NCI-H82 treated with DMSO at 0.1 percent for 48 hours (cell line): ENCODE measurements around the gene RCOR1.
A peak's percentile ranks its signal among the peaks of the same experiment; 100 is the strongest.

Source experiments
- DNase-seq: peaks from one replicate; lab custom pipeline; 2025; ENCODE audit not compliant: unreplicated experiment; lab: John Stamatoyannopoulos, UW

The RCOR1 gene

DNA sequence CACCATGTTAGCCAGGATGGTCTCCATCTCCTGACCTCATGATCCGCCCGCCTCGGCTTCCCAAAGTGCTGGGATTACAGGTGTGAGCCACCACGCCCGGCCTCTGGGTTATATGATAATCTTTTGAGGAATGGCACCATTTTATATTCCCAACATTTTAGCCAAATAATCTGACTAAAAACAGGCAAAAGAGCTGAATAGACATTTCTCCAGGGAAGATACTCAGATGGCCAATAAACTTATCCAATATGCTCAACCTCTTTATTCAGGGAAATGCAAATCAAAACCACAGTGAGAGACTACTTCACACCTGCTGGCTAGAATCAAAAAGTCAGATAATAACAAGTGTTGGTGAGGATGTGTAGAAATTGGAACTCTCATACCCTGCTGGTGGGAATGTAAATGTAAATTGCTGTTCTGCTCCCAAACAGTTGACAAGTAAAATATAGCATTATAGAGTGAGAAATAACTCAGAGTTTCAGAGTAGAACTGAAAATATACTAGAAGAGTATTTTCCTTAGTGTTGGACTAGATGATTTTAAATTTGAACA lies 80.0 kb downstream of the RCOR1 start:
- no peak for DNase-seq

GRCh38 chr14:102675396-102675795 lies 82.9 kb downstream of the RCOR1 start:
- no peak for DNase-seq

DNA sequence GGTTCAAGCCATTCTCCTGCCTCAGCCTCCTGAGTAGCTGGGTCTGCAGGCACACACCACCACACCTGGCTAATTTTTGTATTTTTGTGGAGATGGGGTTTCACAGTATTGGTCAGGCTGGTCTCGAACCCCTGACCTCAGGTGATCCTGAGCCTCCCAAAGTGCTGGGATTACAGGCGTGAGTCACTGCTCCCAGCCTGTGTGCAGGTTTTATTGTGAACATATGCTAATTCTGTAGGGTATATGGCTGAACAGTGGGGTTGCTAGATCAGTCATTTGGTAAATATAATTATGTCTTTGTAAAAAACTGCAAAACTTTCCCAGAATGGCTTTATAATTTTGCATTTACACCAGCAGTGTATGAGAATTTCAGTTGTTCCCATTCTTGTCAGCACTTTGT lies 85.9 kb downstream of the RCOR1 start:
- no peak for DNase-seq

GRCh38 chr14:102683399-102684297 lies 91.2 kb downstream of the RCOR1 start:
- no peak for DNase-seq

GRCh38 chr14:102684298-102684663 lies 91.8 kb downstream of the RCOR1 start:
- DNase-seq = no peak

DNA sequence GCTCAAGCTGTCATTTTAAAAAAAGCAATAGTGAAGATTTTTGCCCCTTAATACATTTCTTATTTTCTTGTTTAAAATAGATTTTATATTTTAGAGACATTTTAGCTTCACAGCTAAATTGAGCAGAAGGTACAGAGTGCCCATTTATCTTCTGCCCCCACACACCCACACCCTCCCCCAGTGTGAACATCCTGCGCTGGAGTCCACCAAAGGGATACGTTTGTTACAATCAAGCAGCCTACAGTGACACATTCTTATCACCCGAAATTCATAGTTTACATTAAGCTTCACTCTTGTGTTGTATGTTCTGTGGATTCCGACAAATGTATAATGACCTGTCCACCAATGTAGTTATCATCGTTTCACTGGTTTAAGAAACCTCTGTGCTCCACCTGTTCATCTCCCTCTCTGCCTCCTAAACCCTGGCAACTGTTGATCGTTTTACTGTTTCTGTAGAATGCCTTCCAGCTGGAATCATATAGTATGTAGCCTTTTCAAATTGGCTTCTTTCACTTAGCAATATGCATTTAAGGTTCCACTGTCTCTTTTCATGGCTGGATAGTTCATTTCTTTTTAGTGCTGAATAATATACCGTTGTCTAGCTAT lies 93.8 kb downstream of the RCOR1 start:
- no peak for DNase-seq

DNA sequence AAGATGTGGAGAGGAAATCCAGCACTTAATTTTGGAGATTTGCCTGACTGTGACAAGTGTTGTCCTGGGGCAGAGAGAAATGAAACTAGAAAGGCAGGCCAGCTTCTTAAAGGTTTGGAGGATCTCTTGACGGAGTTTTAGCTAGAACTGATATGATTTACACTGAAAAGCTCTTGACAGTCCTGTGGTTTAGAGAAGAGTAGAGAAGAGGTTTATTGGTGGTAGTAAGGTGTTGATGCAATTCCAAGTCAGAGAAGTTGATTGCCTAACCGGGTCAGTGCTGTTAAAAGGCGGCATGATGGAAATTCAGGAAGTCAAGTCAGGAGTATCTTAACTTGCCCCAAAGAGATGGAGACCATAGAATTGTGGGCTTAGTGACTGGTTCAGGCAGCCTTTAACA lies 95.8 kb downstream of the RCOR1 start:
- DNase-seq = no peak

- no peak for DNase-seq
Measured at GRCh38 chr14:102690509-102691286, 98.2 kb downstream of the RCOR1 start.

GRCh38 chr14:102691763-102692162 lies 99.3 kb downstream of the RCOR1 start:
- no peak for DNase-seq

DNA sequence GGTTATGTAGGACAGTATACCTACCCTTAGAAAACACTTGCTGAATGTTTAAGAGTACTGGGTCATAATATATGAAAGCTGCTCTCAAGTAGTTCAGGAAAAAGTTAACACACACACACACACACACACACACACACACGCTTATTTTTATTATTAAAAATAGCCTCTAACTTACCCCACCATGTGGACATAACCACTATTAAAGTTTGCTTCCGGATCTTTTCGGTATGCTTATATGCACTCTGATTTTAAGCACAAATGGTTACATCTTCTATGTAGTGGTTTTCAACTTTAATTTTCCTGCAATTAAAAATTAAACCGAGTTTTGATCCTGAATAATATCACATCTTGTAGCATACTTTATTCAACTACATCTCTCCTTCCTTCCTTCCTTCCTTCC lies 99.9 kb downstream of the RCOR1 start:
- no peak for DNase-seq

DNA sequence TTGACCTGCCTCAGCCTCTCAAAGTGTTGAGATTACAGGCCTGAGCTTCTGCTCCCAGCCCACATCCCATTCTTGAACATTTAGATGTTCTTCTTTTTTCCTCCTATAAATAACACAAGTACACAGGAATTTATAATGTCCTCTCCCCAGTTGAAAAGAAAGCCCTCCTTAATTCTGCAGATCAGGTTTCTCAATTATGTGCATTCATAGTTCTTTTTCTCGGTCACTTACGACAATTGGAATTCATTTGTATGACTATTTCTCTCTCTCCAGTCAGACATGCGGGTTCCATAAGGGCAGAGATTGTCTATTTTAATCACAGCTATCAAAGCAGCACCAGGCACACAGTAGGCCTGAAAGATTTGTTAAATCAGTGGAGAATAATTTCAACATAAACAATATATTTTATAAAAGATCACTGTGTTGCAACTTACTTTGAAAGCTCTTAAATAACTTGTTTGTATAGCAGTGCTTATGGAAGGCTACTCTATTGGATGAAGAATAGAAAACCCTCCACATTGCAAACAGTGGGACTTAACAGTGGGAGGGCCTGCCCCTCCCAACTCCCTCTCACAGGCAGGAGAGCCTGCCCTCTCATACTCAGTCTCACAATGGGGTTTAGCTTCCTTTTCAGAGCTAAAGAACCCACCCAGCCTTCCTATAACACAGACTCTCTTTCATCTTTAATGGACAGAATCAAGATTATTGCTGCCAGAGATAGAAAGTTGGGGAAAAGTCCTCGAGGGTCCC lies 100.7 kb downstream of the RCOR1 start:
- DNase-seq = no peak

GRCh38 chr14:102694530-102695166 lies 102.2 kb downstream of the RCOR1 start:
- peak; percentile 72 for DNase-seq

GRCh38 chr14:102695167-102695555 lies 102.7 kb downstream of the RCOR1 start:
- DNase-seq = no peak

GRCh38 chr14:102696332-102696731 lies 103.9 kb downstream of the RCOR1 start:
- no peak for DNase-seq

- DNase-seq = no peak
Measured at GRCh38 chr14:102696856-102697495, 104.5 kb downstream of the RCOR1 start.

- no peak for DNase-seq
Measured at GRCh38 chr14:102697501-102697900, 105.1 kb downstream of the RCOR1 start.

DNA sequence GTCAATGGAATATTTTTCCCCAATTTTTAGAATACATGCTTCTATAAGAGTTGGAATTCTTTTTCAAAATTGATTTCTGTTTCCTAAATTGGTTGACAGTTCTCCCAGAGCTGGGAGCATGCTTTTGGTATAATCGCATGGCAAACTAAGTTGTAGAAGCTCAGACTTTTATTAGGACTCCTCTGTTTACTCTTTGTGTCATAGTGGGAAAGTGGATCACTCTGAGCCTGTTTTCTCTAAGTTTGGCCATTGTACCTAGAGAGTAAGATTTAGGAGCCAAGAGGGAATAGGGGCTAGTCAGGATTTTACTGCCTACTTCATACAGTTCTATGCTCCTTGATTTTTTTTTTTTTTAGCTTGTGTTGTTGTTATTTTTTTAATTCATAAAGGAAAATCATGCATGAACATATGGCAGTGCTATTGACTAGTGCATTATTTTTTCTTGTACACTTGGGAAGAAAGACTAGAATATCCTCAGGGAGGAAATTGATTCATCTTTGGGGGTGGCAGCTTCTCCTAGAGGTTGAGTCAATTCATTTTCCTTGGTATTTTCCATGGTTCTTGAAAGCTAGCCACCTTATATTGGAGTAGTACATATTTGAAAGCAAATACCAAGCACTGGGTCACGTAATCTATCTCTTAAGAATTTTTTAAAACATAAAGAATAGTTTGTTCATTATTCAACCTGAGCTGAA lies 107.1 kb downstream of the RCOR1 start:
- DNase-seq = no peak

DNA sequence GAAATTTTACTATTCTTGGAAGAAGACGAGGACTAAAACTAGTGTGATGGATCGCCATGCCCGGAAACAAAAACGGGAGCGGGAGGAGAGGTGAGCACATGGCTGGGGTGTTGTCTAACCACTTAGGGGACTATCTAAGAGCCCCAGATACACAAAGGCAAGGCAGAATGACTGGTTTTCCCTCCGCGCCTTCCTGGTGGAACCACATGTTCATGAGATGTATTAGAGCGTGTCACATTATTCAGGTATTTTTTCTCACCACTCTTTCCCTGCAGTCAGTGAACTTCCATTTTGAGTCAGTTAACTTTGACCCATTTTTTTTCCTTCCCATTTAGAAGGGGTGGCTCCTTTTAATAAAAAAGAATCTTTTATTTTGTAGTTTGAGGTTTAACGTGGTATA lies 116.0 kb downstream of the RCOR1 start:
- no peak for DNase-seq

- DNase-seq = no peak
Measured at GRCh38 chr14:102711207-102711606, 118.8 kb downstream of the RCOR1 start.
